HG03565 (cell line): ENCODE results near the gene CTCF.
A peak's percentile ranks its signal among the peaks of the same experiment; 100 is the strongest.

ENCODE experiments used
- ATAC-seq: cut with Tn5 transposase; IDR thresholded peaks from one replicate; pipeline ENCODE4 v1.9.1; 2021; ENCODE audit warnings: mild to moderate bottlenecking, moderate library complexity; ENCODE audit not compliant: unreplicated experiment

Gene CTCF

GRCh38 chr16:67548265-67549126 is 13.8 kb upstream of the CTCF start:
- no peak for ATAC-seq

GRCh38 chr16:67549240-67549639 is 13.1 kb upstream of the CTCF start:
- ATAC-seq = no peak

GRCh38 chr16:67549936-67550335 is 12.4 kb upstream of the CTCF start:
- ATAC-seq = no peak

- ATAC-seq = no peak
These were observed 11.2 kb upstream of the CTCF start for GRCh38 chr16:67551091-67551490.

GRCh38 chr16:67551972-67552371 is 10.4 kb upstream of the CTCF start:
- no peak for ATAC-seq

- no peak for ATAC-seq
These were observed 9.8 kb upstream of the CTCF start for GRCh38 chr16:67552476-67552875.

GRCh38 chr16:67555795-67556212 is 6.5 kb upstream of the CTCF start:
- no peak for ATAC-seq

- no peak for ATAC-seq
These were observed 3.5 kb upstream of the CTCF start for GRCh38 chr16:67558859-67559258.

GRCh38 chr16:67560827-67561342 is 1.4 kb upstream of the CTCF start:
- ATAC-seq = no peak

- ATAC-seq = no peak
These were observed 864 bp upstream of the CTCF start for GRCh38 chr16:67561501-67561823.

GRCh38 chr16:67561824-67562525 is 351 bp upstream of the CTCF start:
- ATAC-seq = peak; percentile 74

GRCh38 chr16:67562918-67563707 is 787 bp downstream of the CTCF start:
- peak; percentile 7 for ATAC-seq

GRCh38 chr16:67563708-67564468 is 1.6 kb downstream of the CTCF start:
- no peak for ATAC-seq

- no peak for ATAC-seq
These were observed 3.3 kb downstream of the CTCF start for GRCh38 chr16:67565470-67566100.

- ATAC-seq = no peak
These were observed 9.1 kb downstream of the CTCF start for GRCh38 chr16:67571464-67571863.

- ATAC-seq = no peak
These were observed 9.7 kb downstream of the CTCF start for GRCh38 chr16:67571981-67572431.

GRCh38 chr16:67579686-67580085 is 17.4 kb downstream of the CTCF start:
- ATAC-seq = no peak

- no peak for ATAC-seq
These were observed 17.9 kb downstream of the CTCF start for GRCh38 chr16:67580202-67580601.

GRCh38 chr16:67593288-67593687 is 31.0 kb downstream of the CTCF start:
- no peak for ATAC-seq

GRCh38 chr16:67593701-67594100 is 31.4 kb downstream of the CTCF start:
- ATAC-seq = no peak
